Measurements from ENCODE around the gene FZD7. TPM values are rescaled to one million over a fixed set of nuclear protein-coding genes. Genes with fewer than 3 reads are reported as not detected.

FZD7 gene
- total RNA-seq, 1 experiment from 2014 or later = 302 TPM

GRCh38 chr2:202069170-202070067, 35.8 kb downstream of the FZD7 start:
- no peaks in the 10 kb centered on the region for H3K27me3 ChIP-seq (ENCODE audit: insufficient read depth, low read length)
- H3K79me1 ChIP-seq (ENCODE audit: insufficient read depth, low read depth, low read length, poor library complexity, severe bottlenecking) = no peaks in the 10 kb centered on the region
- H2AK5ac ChIP-seq (ENCODE audit: insufficient read length, low read length) = no peak overlapping the region
- no peak overlapping the region for H2BK15ac ChIP-seq (ENCODE audit: low read depth, low read length)
- no peak overlapping the region for H3K4ac ChIP-seq (ENCODE audit: low read depth, low read length)
- H3K23ac ChIP-seq (ENCODE audit: insufficient read length, low read depth, low read length) = no peak overlapping the region
- no peak overlapping the region for H4K5ac ChIP-seq (ENCODE audit: insufficient read length, low read depth, low read length)
- H3K4me1 ChIP-seq (ENCODE audit: insufficient read depth, low read length) = peaks cover 5% of the 10 kb centered on the region; the same call in 1 of the 2 replicates
- no peak for TF ChIP-seq CTCF (conservative IDR thresholded peaks at IDR 0.05)
- H3K23me2 ChIP-seq (ENCODE audit: insufficient read length, low read depth, low read length, poor library complexity, severe bottlenecking) = no peaks in the 10 kb centered on the region
- Mint-ChIP-seq H3K27ac (no peak overlapping the region), H3K27me3 (ENCODE audit: low read depth) (no peaks in the 10 kb centered on the region), H3K4me3 (no peak overlapping the region), H3K4me1 (peaks cover 24 to 29% of the 10 kb centered on the region in 2 experiments), H3K9me3 (no peaks in the 10 kb centered on the region; a peak in 1 of 5 replicates), H3K36me3 (ENCODE audit: insufficient read depth in 1 of 3, low read depth in 3 of 3) (no peaks in the 10 kb centered on the region)
- H2BK120ac ChIP-seq (ENCODE audit: low read depth, low read length, poor library complexity, severe bottlenecking) = no peak overlapping the region
- no peak overlapping the region for H4K8ac ChIP-seq (replicated peaks; ENCODE audit: insufficient read length, low read depth, low read length)
- H2BK12ac ChIP-seq (ENCODE audit: insufficient read length, low read depth, low read length) = no peak overlapping the region
- H4K91ac ChIP-seq (ENCODE audit: insufficient read length, low read depth, low read length) = no peak overlapping the region
- no peak overlapping the region for H3K56ac ChIP-seq (ENCODE audit: insufficient read length, low read depth, low read length)
- no peak overlapping the region for H3K27ac ChIP-seq (ENCODE audit: insufficient read length, low read depth, low read length)
- H2AFZ ChIP-seq (ENCODE audit: low read length) = no peak overlapping the region
- no peak overlapping the region for H3T11ph ChIP-seq (ENCODE audit: low read length)
- no CpG with 5 or more reads among the region's 11 CpGs for WGBS (ENCODE audit: extremely low coverage, insufficient read length, low lambda C conversion rate)
- H2BK5ac ChIP-seq (ENCODE audit: insufficient read length, low read length) = no peak overlapping the region
- no peak overlapping the region for H2BK20ac ChIP-seq (ENCODE audit: low read depth, low read length, poor library complexity, severe bottlenecking)
- H4K20me1 ChIP-seq (ENCODE audit: control insufficient read depth, insufficient read depth, insufficient read length) = no peaks in the 10 kb centered on the region
- no peak overlapping the region for H3K18ac ChIP-seq (ENCODE audit: insufficient read length, low read depth, low read length)
- no peaks in the 10 kb centered on the region for H3K9me3 ChIP-seq (ENCODE audit: control insufficient read depth, low read depth, low read length)
- no peak overlapping the region for H3K4me2 ChIP-seq (ENCODE audit: insufficient read depth, insufficient read length, low read length)
- DNase-seq = no peak
- H3K14ac ChIP-seq (ENCODE audit: insufficient read depth, low read length) = no peak overlapping the region
- H3K79me2 ChIP-seq (ENCODE audit: insufficient read depth, low read length) = no peaks in the 10 kb centered on the region
- no peak overlapping the region for H3K9ac ChIP-seq (ENCODE audit: extremely low read depth, insufficient read length, low read length)

Measured in H9 (cell line).